GM12874 (cell line): Measurements from ENCODE around the gene EHD2.

Experiments used
- CTCF ChIP-seq: IDR thresholded peaks from 2 replicates; pipeline ENCODE4 v1.5.1; 2011; ENCODE audit warnings: low read depth, mild to moderate bottlenecking, control low read depth, low read length, moderate library complexity; ENCODE audit not compliant: insufficient read depth

Gene EHD2

GRCh38 chr19:47681388-47681787 lies 31.8 kb upstream of the EHD2 start:
- TF ChIP-seq CTCF: no peak

- TF ChIP-seq CTCF: no peak
Measured at GRCh38 chr19:47681936-47682335, 31.3 kb upstream of the EHD2 start.

- no peak for TF ChIP-seq CTCF
Measured at GRCh38 chr19:47682939-47683338, 30.3 kb upstream of the EHD2 start.

- no peak for TF ChIP-seq CTCF
Measured at GRCh38 chr19:47686679-47687450, 26.4 kb upstream of the EHD2 start.

GRCh38 chr19:47687906-47688305 lies 25.3 kb upstream of the EHD2 start:
- no peak for TF ChIP-seq CTCF

GRCh38 chr19:47691090-47691489 lies 22.1 kb upstream of the EHD2 start:
- TF ChIP-seq CTCF: no peak

- no peak for TF ChIP-seq CTCF
Measured at GRCh38 chr19:47691782-47692181, 21.4 kb upstream of the EHD2 start.
